Heart right ventricle (tissue), 16 donors: Measurements from ENCODE around the gene EZH1. TPM values are rescaled to one million over a fixed set of nuclear protein-coding genes. Genes with fewer than 3 reads are reported as not detected.

ENCODE experiments used
- ATAC-seq, 8 donors: fragments of 200-7000 bp; cut with Tn5 transposase; one replicate each; pipeline ENCODE4 v1.9.1; 2020; ENCODE audit warnings: mild to moderate bottlenecking in 8 of 8, moderate library complexity in 8 of 8, moderate number of reproducible peaks in 1 of 8
- DNase-seq, 2 donors: peaks; one replicate each; pipeline ENCODE4 v3.0.0-alpha.2; 2020
- H3K27ac ChIP-seq, 10 donors: fragments of 200-600 bp; sonication (generic) in 2 of 10; one replicate each; pipeline versions ENCODE4 v1.5.0 to v1.8.0; 2020 to 2022; ENCODE audit warnings: mild to moderate bottlenecking in 3 of 10
- H3K27me3 ChIP-seq, 7 donors: fragments of 200-600 bp; one replicate each; pipeline ENCODE4 v1.8.0; 2021 to 2022; ENCODE audit warnings: mild to moderate bottlenecking in 2 of 7
- H3K36me3 ChIP-seq, 9 donors: fragments of 200-600 bp; sonication (generic) in 1 of 9; one replicate each; pipeline versions ENCODE4 v1.5.0 to v1.8.0; 2020 to 2022; ENCODE audit warnings: mild to moderate bottlenecking in 2 of 9
- H3K4me1 ChIP-seq, 9 donors: fragments of 200-600 bp; sonication (generic) in 1 of 9; one replicate each; pipeline versions ENCODE4 v1.5.0 to v1.8.0; 2020 to 2022; ENCODE audit warnings: mild to moderate bottlenecking in 4 of 9
- H3K4me3 ChIP-seq, 10 donors: fragments of 200-600 bp; sonication (generic) in 2 of 10; one replicate each; pipeline versions ENCODE4 v1.5.0 to v1.8.0; 2020 to 2022; ENCODE audit warnings: mild to moderate bottlenecking in 7 of 10, moderate library complexity in 2 of 10
- H3K9me3 ChIP-seq, 11 donors: fragments of 200-600 bp in 10 of 11; sonication (generic) in 2 of 11; one replicate each; pipeline versions ENCODE4 v1.5.0 to v1.8.0; 2013 to 2022; ENCODE audit warnings: mild to moderate bottlenecking in 2 of 11, control low read depth in 1 of 11, moderate library complexity in 1 of 11
- WGBS, 2 donors: extraction: QIAGEN DNeasy Blood & Tissue Kit; methylation state at CpG; one replicate each; pipeline ENCODE4 v1.1.7; 2013; ENCODE audit warnings: inconsistent platforms in 1 of 2; 5-methylcytosine and 5-hydroxymethylcytosine counted together
- intact Hi-C, 10 donors: fragments of 100-400 bp; cut with DNase I; formaldehyde crosslinking; loops; one replicate each; pipeline versions ENCODE4 v1.11.1 to v1.14.2; 2022
- polyA plus RNA-seq, 2 donors: library from polyadenylated mRNA; stranded (reverse); fragments of 200-250 nt; gene quantifications; one replicate each; pipeline ENCODE4 v1.2.3, GENCODE V29; 2013
- total RNA-seq, 10 donors: library from RNA; stranded (reverse); fragmentation: NEBNext Ultra II Directional in 3 of 10; extraction: Animal tissue kit (Norgen Biotek cat#: 25700) in 3 of 10; gene quantifications; one replicate each; pipeline versions ENCODE4 v1.2.1 to v1.2.4, GENCODE V29; 2021 to 2023
- TF ChIP-seq, protein P1 (sequence below), 9 donors: fragments of 200-600 bp; sonication (generic) in 2 of 9; IDR thresholded peaks; one replicate each; pipeline versions ENCODE4 v1.5.0 to v1.8.0; 2021 to 2022; ENCODE audit warnings: antibody characterized with exemption in 9 of 9, mild to moderate bottlenecking in 5 of 9, moderate library complexity in 1 of 9
- donor health status: Arrhythmogenic right ventricular cardiomyopathy.
- donor health status: ischemic (EF 13 %, LVEDD 7.1; RV severe dilation, severe dysfunction).
- donor health status: healthy with polysubstance abuse.
- donor health status: DM: no; HTN: yes; CAD: no.
- donor health status: DM: no; HTN: no; CAD: no.
- donor health status: ischemic (EF 25% LVEDD 6.9; RV normal size, moderate dysfunction).
- donor health status: ischemic (EF 25% LVEDD 5.7; RV mildly dilated, moderate dysfunction).
- donor health status: healthy.
- donor health status: DM: yes; HTN: yes; CAD: no.
- donor health status: Ischemic cardiomyopathy.
- donor health status: ischemic (EF 35%, LVEDD 5.7; RV mildly dilated, moderate dysfunction).
- donor health status: nonischemic (EF 11% LVEDD 7.7; RV severe dilation, severe dysfunction).
- donor health status: DM: yes; HTN: yes; CAD: no.
- donor health status: PGD.
- donor health status: ischemic (EF 29% LVEDD 5.4; RV normal size, mild dysfunction).
- donor health status: nonischemic (EF 23%, LVEDD 6.1; RV moderate dilation, normal function).

The EZH1 gene
- total and polyA plus RNA-seq, 12 donors, result 16.0 to 50.5 (median 45.9) TPM

DNA sequence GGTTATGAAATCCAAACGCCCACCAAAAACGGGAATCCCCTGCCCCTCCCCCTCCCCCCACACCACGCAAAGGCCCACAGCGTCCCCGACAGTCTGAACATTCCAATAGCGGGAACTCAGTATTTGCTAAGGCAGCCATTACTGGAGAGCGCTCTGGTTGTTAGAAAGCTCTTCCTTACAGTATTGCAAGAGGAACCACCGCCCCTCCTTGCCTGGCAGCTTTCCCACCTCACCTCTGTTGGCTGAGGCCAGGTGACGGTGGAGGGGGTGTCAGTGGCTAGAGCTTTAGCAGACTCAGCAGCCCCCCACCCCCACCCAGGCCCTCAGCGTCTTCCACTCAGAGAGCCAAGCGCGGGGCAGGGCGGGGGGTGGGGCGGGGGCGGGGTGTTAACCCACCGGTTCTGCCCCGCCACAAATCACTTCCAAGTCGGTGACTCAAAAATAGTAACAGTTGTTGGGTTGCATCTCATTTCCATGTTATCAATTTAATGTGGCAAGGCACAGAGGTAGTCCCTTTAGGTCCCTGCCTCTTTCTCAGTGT is 65.8 kb downstream of the EZH1 start:
- H3K4me1 ChIP-seq, result peaks cover 38 to 92% (median 82%) of the 10 kb centered on the region in 9 donors
- TF ChIP-seq, protein P1, sequence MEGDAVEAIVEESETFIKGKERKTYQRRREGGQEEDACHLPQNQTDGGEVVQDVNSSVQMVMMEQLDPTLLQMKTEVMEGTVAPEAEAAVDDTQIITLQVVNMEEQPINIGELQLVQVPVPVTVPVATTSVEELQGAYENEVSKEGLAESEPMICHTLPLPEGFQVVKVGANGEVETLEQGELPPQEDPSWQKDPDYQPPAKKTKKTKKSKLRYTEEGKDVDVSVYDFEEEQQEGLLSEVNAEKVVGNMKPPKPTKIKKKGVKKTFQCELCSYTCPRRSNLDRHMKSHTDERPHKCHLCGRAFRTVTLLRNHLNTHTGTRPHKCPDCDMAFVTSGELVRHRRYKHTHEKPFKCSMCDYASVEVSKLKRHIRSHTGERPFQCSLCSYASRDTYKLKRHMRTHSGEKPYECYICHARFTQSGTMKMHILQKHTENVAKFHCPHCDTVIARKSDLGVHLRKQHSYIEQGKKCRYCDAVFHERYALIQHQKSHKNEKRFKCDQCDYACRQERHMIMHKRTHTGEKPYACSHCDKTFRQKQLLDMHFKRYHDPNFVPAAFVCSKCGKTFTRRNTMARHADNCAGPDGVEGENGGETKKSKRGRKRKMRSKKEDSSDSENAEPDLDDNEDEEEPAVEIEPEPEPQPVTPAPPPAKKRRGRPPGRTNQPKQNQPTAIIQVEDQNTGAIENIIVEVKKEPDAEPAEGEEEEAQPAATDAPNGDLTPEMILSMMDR (IDR thresholded peaks at IDR 0.05), result peak in 2 of 9 donors; percentile 10 to 26
- H3K36me3 ChIP-seq, result peaks cover 0 to under 1% (median 0%) of the 10 kb centered on the region in 9 donors
- peak overlapping the region in 9 of 10 donors; percentile 40 to 99 (median 72) for H3K4me3 ChIP-seq
- H3K27me3 ChIP-seq, result peaks cover 0 to 56% (median 0%) of the 10 kb centered on the region in 7 donors
- no peaks in the 10 kb centered on the region for H3K9me3 ChIP-seq
- no peak for ATAC-seq
- DNase-seq, result peak in 1 of 2 donors; percentile 54
- 3 to 4% methylated on average over 18 of the region's 18 CpGs for WGBS, 2 donors
- H3K27ac ChIP-seq, result peak overlapping the region; percentile 70 to 98 (median 96)
- intact Hi-C loops, result loop anchor here in 8 of 10 donors (1.0 to 5.0 kb wide), 8 partner anchors 62 to 257 kb away; partner anchors contain the start of genes RETREG3 (in 5 of the 8), TUBG1 (in 5 of the 8), PSMC3IP (in 3 of the 8) and CAVIN1 (in 1 of the 8)

DNA sequence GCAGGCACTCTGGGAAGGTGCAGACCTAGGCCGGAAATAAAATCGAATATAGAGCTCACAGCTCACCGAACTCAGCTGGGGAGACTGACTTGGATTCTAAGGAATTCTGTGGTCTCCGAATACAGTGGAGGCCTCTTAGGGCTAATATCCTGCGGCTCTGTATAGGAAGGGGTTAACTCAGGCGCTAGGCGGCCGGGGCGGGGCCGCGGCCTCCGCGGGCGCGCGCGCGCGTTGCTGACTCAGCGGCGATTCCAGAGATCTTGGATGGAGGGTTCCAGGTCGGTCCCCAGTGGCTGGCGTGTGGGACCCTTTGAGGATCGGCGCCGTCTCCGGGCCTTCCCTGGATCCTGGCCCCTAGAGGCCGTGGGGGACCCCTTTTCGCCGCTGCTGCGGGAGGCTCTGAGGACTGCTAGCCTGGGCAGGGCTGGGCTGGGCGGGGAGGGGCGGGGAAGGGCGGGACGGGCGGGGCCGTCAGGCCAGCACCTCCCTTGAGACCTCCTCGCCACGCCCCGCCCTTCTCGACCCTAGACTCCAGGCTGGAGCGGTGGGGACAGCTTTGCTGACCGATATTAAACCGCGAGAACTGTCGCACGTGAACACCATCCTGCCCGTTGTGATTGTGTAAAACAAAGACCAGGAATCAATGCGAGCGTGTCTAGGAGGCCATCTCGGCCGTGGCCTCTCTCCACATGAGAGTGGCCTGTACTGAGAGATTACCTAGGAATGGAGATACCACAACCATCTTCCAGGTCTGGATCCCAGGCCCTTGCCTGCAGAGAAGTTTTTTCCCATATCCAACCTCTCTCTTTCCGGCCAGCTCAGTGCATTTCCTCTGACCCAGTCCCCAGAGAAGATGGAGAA is 66.7 kb downstream of the EZH1 start:
- Histone ChIP-seq H3K4me3 (peak overlapping the region; percentile 27 to 99 (median 68)), H3K9me3 (no peaks in the 10 kb centered on the region), H3K27ac (peak overlapping the region; percentile 70 to 98 (median 96)), H3K4me1 (peaks cover 40 to 92% (median 82%) of the 10 kb centered on the region in 9 donors), H3K27me3 (peaks cover 0 to 56% (median 0%) of the 10 kb centered on the region in 7 donors), H3K36me3 (peaks cover 0 to 9% (median 6%) of the 10 kb centered on the region in 9 donors)
- ATAC-seq, result peak; percentile 28 to 64 (median 43)
- WGBS, 2 donors, result 0 to 1% methylated on average over 52 to 53 of the region's 53 CpGs
- intact Hi-C loops, result loop anchor here in 8 of 10 donors (2.0 to 5.0 kb wide), 6 partner anchors 61 to 256 kb away; partner anchors contain the start of genes RETREG3 (in 5 of the 8), TUBG1 (in 5 of the 8), PSMC3IP (in 3 of the 8) and CAVIN1 (in 1 of the 8)
- TF ChIP-seq, protein P1 (IDR thresholded peaks at IDR 0.05), result peak in 1 of 9 donors; percentile 18
- DNase-seq, result peak; percentile 90 to 92

DNA sequence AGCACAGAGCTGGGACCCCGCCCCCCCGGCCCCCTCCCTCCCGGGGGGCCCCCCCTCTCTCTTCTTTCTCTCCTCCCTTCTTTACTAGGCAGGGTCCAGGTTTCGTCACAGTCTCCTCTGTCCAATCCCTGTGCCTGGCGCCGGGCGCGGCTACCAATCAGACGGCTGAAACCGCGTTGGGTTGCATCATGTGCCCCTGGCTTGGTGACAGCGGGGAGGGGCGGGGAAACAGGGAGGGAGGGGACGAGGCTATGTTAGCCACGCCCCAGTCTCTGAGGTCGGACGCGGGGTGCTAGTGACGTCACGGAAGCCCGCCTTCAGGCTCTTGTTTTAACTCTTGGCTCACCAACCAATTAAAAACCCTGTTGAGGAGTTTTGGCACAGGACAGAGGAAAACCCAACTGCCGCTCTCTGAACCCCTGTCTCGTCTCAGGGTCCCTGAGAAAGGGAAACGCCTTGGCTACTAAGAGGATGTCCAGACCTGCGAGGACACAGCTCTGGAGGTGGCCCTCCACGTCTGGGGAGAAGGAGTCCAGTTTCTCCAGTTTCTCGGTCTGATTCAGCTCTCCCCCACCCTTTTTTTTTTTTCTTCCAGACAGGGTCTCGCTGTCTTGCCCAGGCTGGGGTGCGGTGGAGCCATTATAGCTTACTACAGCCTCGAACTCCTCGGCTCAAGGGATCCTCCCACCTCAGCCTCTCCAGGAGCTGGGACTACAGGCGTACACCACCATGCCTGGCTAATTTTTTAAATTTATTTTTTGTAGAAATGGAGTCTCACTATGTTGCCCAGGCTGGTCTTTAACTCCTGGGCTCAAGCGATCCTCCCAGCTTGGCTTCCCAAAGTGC is 67.6 kb downstream of the EZH1 start:
- intact Hi-C loops, result loop anchor here in 6 of 10 donors (5.0 kb wide), 4 partner anchors 60 to 255 kb away; partner anchors contain the start of genes PSMC3IP (in 3 of the 6), RETREG3 (in 3 of the 6), TUBG1 (in 3 of the 6) and CAVIN1 (in 1 of the 6)
- Histone ChIP-seq H3K4me3 (peak overlapping the region; percentile 72 to 99 (median 94)), H3K4me1 (peaks cover 34 to 84% (median 73%) of the 10 kb centered on the region in 9 donors), H3K9me3 (no peaks in the 10 kb centered on the region), H3K27ac (peak overlapping the region; percentile 70 to 98 (median 96)), H3K27me3 (peaks cover 0 to 56% (median 0%) of the 10 kb centered on the region in 7 donors), H3K36me3 (peaks cover 0 to 18% (median 13%) of the 10 kb centered on the region in 9 donors)
- TF ChIP-seq, protein P1 (IDR thresholded peaks at IDR 0.05), result peak in 1 of 9 donors; percentile 1
- peak; percentile 72 to 89 (median 74) for ATAC-seq
- WGBS, 2 donors, result 1 to 3% methylated on average over 32 to 33 of the region's 33 CpGs
- peak; percentile 100 for DNase-seq
